AG04450 (cell line): Measurements from ENCODE around the gene WDR72. TPM values are rescaled to one million over a fixed set of nuclear protein-coding genes. Genes with fewer than 3 reads are reported as not detected.
"Not testable (repeated sequence)": the region's sequence is repeated elsewhere in the genome, so short reads cannot be mapped to it uniquely, and the experiment has no call there.

Experiments used
- CTCF ChIA-PET: fragments of 300-600, 350-600 bp; formaldehyde crosslinking; extraction: SDS; loops from one replicate; lab custom pipeline; 2022; ENCODE audit warnings: antibody characterized with exemption, inconsistent platforms; lab: Charles Lee
- POLR2A ChIA-PET: fragments of 350-600 bp; formaldehyde crosslinking; extraction: SDS; loops from one replicate; lab custom pipeline; 2021; ENCODE audit warnings: antibody characterized with exemption, inconsistent platforms; lab: Yijun Ruan, JAX
- DNase-seq: peaks from one replicate; pipeline ENCODE4 v3.0.0-alpha.2; 2011; ENCODE audit warnings: low read depth, low spot score
- H3K27ac ChIP-seq: one replicate; pipeline ENCODE4 v1.5.1; 2012; ENCODE audit warnings: low read depth, low read length, control low read depth
- H3K27me3 ChIP-seq: one replicate; pipeline ENCODE4 v1.6.0; 2012; ENCODE audit warnings: low read length; ENCODE audit not compliant: control insufficient read depth, insufficient read depth
- H3K4me3 ChIP-seq: 2 replicates; pipeline ENCODE4 v1.5.1; 2011; ENCODE audit warnings: mild to moderate bottlenecking, low read depth, low read length, control low read depth
- H3K9me3 ChIP-seq: 2 replicates; pipeline ENCODE4 v1.5.1; 2012; ENCODE audit warnings: low read length; ENCODE audit not compliant: control insufficient read depth, insufficient read depth
- polyA plus RNA-seq: library from polyadenylated mRNA; depleted of rRNA; stranded (reverse); fragments of >200 nt; gene quantifications from 2 replicates; pipeline ENCODE4 v1.2.3, GENCODE V29; 2011
- TF ChIP-seq, protein P1 (sequence below): IDR thresholded peaks from 2 replicates; pipeline ENCODE4 v1.5.1; 2011; ENCODE audit warnings: low read depth, low read length, control low read depth, inconsistent platforms

The WDR72 gene
- polyA plus RNA-seq, 1 experiment, result 0.02 TPM

DNA sequence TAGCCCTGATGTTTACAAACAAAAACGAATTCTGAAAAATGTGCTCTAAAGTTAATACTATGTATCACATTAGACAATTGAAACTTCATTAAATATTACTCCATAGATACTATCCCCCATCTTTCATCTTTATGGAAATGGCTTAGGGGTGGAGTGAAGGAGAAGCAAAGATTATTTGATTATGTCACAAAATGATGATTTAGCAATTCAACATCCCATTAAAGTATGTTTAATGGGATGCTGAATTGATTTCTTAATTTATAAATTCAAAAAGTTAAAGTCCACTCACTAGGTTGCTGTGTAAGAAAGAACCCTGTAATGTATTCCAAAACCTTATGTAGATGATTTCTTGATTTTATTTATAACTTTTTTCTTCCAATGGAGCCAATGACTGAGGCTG, 201.1 kb downstream of the WDR72 start:
- no peak overlapping the region for H3K27ac ChIP-seq
- ChIA-PET POLR2A (no interaction called here), CTCF (no interaction called here)
- 0 out of 2 replicates have a peak, but pooled peaks cover 5% of the 10 kb centered on the region for H3K9me3 ChIP-seq
- TF ChIP-seq, protein P1, sequence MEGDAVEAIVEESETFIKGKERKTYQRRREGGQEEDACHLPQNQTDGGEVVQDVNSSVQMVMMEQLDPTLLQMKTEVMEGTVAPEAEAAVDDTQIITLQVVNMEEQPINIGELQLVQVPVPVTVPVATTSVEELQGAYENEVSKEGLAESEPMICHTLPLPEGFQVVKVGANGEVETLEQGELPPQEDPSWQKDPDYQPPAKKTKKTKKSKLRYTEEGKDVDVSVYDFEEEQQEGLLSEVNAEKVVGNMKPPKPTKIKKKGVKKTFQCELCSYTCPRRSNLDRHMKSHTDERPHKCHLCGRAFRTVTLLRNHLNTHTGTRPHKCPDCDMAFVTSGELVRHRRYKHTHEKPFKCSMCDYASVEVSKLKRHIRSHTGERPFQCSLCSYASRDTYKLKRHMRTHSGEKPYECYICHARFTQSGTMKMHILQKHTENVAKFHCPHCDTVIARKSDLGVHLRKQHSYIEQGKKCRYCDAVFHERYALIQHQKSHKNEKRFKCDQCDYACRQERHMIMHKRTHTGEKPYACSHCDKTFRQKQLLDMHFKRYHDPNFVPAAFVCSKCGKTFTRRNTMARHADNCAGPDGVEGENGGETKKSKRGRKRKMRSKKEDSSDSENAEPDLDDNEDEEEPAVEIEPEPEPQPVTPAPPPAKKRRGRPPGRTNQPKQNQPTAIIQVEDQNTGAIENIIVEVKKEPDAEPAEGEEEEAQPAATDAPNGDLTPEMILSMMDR, result no peak
- DNase-seq, result no peak
- no peak overlapping the region for H3K4me3 ChIP-seq
- H3K27me3 ChIP-seq, result no peaks in the 10 kb centered on the region

DNA sequence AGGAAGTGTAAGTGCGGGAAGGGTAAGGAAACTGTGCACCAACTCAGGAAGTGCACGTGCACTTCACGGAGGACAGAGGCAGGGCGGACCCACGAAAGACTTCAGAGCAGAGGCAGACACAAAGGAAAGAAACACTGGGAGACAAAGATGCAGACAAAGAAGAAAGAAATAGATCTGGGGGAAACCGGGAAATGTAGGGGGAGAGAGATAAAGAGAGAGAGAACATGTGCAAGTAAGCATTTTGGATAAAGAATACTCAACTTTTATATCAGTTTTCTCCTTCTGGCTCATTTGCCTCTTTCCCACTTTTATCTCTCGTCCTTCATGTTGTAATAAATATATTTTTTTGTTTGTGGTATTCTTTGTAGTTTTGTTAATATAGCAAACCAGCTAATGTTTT, 204.2 kb downstream of the WDR72 start:
- no peak for DNase-seq
- no peak overlapping the region for H3K27ac ChIP-seq
- no peaks in the 10 kb centered on the region for H3K27me3 ChIP-seq
- TF ChIP-seq, protein P1, result no peak
- POLR2A ChIA-PET, result no interaction called here
- CTCF ChIA-PET, result no interaction called here
- H3K9me3 ChIP-seq, result 0 out of 2 replicates have a peak, but pooled peaks cover 5% of the 10 kb centered on the region
- H3K4me3 ChIP-seq, result no peak overlapping the region

DNA sequence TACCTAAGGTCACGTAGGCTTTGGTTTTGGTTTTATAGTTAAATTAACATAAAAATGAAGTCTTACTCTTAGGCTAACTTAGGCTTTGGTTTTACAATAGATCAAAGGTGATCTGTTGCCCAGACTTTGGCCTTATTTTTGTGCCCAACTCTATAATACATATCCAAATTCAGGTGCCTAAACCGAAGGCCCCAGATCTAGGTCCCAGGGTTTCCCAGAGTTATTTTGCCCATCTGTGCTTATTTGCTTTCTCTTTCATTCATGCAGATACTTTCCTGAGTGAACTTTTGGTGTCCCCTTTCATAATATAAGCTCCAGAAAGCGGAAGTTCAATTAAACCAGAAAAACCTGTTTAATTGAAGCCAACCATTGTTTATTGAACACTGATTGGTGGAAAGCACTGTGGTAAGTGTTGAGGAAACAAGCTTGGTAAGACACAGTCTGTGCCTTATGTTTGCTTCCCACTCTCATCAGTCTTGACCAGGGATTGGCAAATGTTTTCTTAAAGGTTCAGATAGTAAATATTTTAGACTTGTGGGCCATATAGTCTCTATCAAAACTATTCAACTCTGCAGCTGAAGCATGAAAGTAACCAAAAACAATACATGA, 209.7 kb downstream of the WDR72 start:
- ChIA-PET CTCF (no interaction called here), POLR2A (no interaction called here)
- DNase-seq, result no peak
- Histone ChIP-seq H3K9me3 (0 out of 2 replicates have a peak, but pooled peaks cover 1% of the 10 kb centered on the region), H3K27me3 (no peaks in the 10 kb centered on the region), H3K4me3 (no peak overlapping the region), H3K27ac (no peak overlapping the region)
- TF ChIP-seq, protein P1, result no peak

DNA sequence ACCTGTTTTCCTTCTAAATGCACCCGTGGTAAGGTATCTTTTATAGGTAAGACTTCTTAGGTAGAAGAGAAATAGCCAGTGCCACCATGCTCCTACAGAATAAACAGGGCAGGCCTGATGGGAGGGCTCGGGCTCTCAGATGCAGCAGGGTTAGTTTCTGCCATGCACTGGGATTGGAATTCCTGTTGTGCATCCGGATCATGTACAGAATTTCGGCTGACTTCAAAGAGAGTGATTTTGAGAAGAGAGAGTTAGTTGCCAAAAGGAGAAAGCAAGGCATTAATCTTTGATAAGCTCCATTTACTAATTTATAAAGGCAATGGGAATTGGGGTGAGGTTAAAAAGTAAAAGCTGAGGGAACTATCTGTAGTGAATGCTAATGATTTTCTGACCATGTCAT, 211.2 kb downstream of the WDR72 start:
- H3K27ac ChIP-seq, result no peak overlapping the region
- TF ChIP-seq, protein P1, result no peak
- no peak for DNase-seq
- no peaks in the 10 kb centered on the region for H3K9me3 ChIP-seq
- H3K27me3 ChIP-seq, result no peaks in the 10 kb centered on the region
- CTCF ChIA-PET, result no interaction called here
- POLR2A ChIA-PET, result no interaction called here
- H3K4me3 ChIP-seq, result no peak overlapping the region

DNA sequence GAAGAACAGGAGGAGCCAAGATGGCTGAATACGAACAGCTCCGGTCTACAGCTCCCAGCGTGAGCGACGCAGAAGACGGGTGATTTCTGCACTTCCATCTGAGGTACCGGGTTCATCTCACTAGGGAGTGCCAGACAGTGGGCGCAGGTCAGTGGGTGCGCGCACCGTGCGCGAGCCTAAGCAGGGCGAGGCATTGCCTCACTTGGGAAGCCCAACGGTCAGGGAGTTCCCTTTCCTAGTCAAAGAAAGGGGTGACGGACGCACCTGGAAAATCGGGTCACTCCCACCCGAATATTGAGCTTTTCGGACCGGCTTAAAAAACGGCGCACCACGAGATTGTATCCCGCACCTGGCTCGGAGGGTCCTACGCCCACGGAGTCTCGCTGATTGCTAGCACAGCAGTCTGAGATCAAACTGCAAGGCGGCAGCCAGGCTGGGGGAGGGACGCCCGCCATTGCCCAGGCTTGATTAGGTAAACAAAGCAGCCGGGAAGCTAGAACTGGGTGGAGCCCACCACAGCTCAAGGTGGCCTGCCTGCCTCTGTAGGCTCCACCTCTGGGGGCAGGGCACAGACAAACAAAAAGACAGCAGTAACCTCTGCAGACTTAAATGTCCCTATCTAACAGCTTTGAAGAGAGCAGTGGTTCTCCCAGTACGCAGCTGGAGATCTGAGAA, 218.7 kb downstream of the WDR72 start:
- H3K4me3 ChIP-seq, DNase-seq, POLR2A ChIA-PET, H3K27ac ChIP-seq, H3K9me3 ChIP-seq, H3K27me3 ChIP-seq, CTCF ChIA-PET: not testable (repeated sequence)
